ENCODE results near the gene GPAT2. TPM values are rescaled to one million over a fixed set of nuclear protein-coding genes. Genes with fewer than 3 reads are reported as not detected.

The GPAT2 gene
- polyA plus RNA-seq, 3 donors = 0.44 to 1.6 (median 0.94) TPM

- no CpG with 5 or more reads among the region's 2 CpGs for WGBS (ENCODE audit: insufficient coverage)
- H3K36me3 ChIP-seq (replicated peaks in 1 of 2; ENCODE audit: control insufficient read depth in 1 of 2, insufficient read depth in 2 of 2, low read length in 2 of 2) = no peaks in the 10 kb centered on the region
- Mint-ChIP-seq H3K4me1 (peaks cover 12% of the 10 kb centered on the region), H3K9me3 (peaks cover 0 to 11% (median 6%) of the 10 kb centered on the region in 7 donors), H3K27ac (no peak overlapping the region), H3K27me3 (ENCODE audit: low read depth in 3 of 3) (peaks cover 3 to 10% (median 4%) of the 10 kb centered on the region in 3 donors), H3K4me3 (no peak overlapping the region), H3K36me3 (no peaks in the 10 kb centered on the region)
- no peaks in the 10 kb centered on the region for H3K79me2 ChIP-seq (ENCODE audit: insufficient read depth, low read length)
- H3K27me3 ChIP-seq (ENCODE audit: control insufficient read depth in 2 of 2, insufficient read depth in 2 of 2, low read length in 2 of 2) = no peaks in the 10 kb centered on the region
- intact Hi-C loops (cut with micrococcal nuclease) = no loop called here
- H4K20me1 ChIP-seq (ENCODE audit: insufficient read depth, low read length) = no peaks in the 10 kb centered on the region
- H3K4me1 ChIP-seq (ENCODE audit: control insufficient read depth in 1 of 2, insufficient read depth in 2 of 2, low read length in 2 of 2) = peaks cover 0 to 3% of the 10 kb centered on the region in 2 donors
- H3K4me3 ChIP-seq (replicated peaks in 1 of 3; ENCODE audit: low read depth in 2 of 3, low read length in 3 of 3) = no peak overlapping the region
- no peak overlapping the region for H3K9ac ChIP-seq (ENCODE audit: insufficient read depth, low read length, poor library complexity, severe bottlenecking)
- H3K4me2 ChIP-seq (replicated peaks; ENCODE audit: extremely low read depth, low read length, poor library complexity, severe bottlenecking) = no peak overlapping the region
- H2AFZ ChIP-seq (ENCODE audit: insufficient read depth, low read depth, low read length, poor library complexity, severe bottlenecking) = no peak overlapping the region
- no peak overlapping the region for H3K27ac ChIP-seq (ENCODE audit: low read depth in 1 of 2, low read length in 2 of 2)
- TF ChIP-seq CTCF (IDR thresholded peaks at IDR 0.05) = no peak
- H3K9me3 ChIP-seq (replicated peaks in 1 of 2; ENCODE audit: control insufficient read depth in 1 of 2, insufficient read depth in 1 of 2, low read length in 2 of 2) = no peaks in the 10 kb centered on the region
- no peak for DNase-seq
These were observed 46.3 kb upstream of the GPAT2 start for GRCh38 chr2:96081042-96081441.

DNA sequence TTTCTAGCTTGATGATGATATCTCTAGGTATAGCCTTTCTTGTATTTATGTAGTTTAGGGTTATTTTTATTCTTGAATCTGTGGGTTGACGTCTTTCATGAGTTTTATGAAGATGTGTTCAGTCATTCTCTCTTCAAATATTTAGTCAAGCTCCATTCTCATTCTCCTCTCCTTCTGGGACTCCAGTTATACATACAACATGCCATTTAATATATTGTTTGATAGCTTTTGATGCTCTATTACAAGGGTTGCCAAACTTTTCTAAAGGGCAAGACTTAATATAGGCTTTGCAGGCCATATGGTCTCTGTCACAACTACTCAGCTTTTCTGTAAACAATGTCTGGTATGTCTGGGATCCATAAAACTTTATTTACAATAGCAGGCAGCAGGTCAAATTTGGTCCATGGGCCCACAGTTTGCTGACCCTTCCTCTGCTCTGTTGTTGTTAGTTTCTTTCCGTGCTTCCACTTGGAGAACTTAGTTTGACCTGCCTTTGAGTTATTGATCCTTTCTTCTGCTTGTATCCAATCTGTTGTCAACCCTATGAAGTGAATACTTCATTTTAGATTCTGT is 40.6 kb upstream of the GPAT2 start:
- intact Hi-C loops (cut with micrococcal nuclease) = no loop called here
- H3K9me3 Mint-ChIP-seq = peaks cover 0 to 10% (median 6%) of the 10 kb centered on the region in 7 donors
- no peaks in the 10 kb centered on the region for H3K4me1 Mint-ChIP-seq
- H3K4me3 ChIP-seq (replicated peaks in 1 of 3; ENCODE audit: low read depth in 2 of 3, low read length in 3 of 3) = no peak overlapping the region
- no peaks in the 10 kb centered on the region for H3K9me3 ChIP-seq (replicated peaks in 1 of 2; ENCODE audit: control insufficient read depth in 1 of 2, insufficient read depth in 1 of 2, low read length in 2 of 2)
- TF ChIP-seq CTCF (IDR thresholded peaks at IDR 0.05) = no peak
- no peak overlapping the region for H2AFZ ChIP-seq (ENCODE audit: insufficient read depth, low read depth, low read length, poor library complexity, severe bottlenecking)
- H3K9ac ChIP-seq (ENCODE audit: insufficient read depth, low read length, poor library complexity, severe bottlenecking) = no peak overlapping the region
- 100% methylated on average over 1 of the region's 2 CpGs for WGBS (ENCODE audit: insufficient coverage)
- H3K4me1 ChIP-seq (ENCODE audit: control insufficient read depth in 1 of 2, insufficient read depth in 2 of 2, low read length in 2 of 2) = no peaks in the 10 kb centered on the region
- no peak overlapping the region for H3K27ac Mint-ChIP-seq
- no peaks in the 10 kb centered on the region for H4K20me1 ChIP-seq (ENCODE audit: insufficient read depth, low read length)
- no peak overlapping the region for H3K4me3 Mint-ChIP-seq
- no peaks in the 10 kb centered on the region for H3K36me3 ChIP-seq (replicated peaks in 1 of 2; ENCODE audit: control insufficient read depth in 1 of 2, insufficient read depth in 2 of 2, low read length in 2 of 2)
- H3K27me3 Mint-ChIP-seq (ENCODE audit: low read depth in 3 of 3) = peaks cover 6 to 9% (median 7%) of the 10 kb centered on the region in 3 donors
- H3K4me2 ChIP-seq (replicated peaks; ENCODE audit: extremely low read depth, low read length, poor library complexity, severe bottlenecking) = no peak overlapping the region
- H3K27me3 ChIP-seq (ENCODE audit: control insufficient read depth in 2 of 2, insufficient read depth in 2 of 2, low read length in 2 of 2) = no peaks in the 10 kb centered on the region
- no peak for DNase-seq
- no peaks in the 10 kb centered on the region for H3K79me2 ChIP-seq (ENCODE audit: insufficient read depth, low read length)
- no peaks in the 10 kb centered on the region for H3K36me3 Mint-ChIP-seq
- no peak overlapping the region for H3K27ac ChIP-seq (ENCODE audit: low read depth in 1 of 2, low read length in 2 of 2)
